ENCODE results near the gene SLC51A.

SLC51A gene

DNA sequence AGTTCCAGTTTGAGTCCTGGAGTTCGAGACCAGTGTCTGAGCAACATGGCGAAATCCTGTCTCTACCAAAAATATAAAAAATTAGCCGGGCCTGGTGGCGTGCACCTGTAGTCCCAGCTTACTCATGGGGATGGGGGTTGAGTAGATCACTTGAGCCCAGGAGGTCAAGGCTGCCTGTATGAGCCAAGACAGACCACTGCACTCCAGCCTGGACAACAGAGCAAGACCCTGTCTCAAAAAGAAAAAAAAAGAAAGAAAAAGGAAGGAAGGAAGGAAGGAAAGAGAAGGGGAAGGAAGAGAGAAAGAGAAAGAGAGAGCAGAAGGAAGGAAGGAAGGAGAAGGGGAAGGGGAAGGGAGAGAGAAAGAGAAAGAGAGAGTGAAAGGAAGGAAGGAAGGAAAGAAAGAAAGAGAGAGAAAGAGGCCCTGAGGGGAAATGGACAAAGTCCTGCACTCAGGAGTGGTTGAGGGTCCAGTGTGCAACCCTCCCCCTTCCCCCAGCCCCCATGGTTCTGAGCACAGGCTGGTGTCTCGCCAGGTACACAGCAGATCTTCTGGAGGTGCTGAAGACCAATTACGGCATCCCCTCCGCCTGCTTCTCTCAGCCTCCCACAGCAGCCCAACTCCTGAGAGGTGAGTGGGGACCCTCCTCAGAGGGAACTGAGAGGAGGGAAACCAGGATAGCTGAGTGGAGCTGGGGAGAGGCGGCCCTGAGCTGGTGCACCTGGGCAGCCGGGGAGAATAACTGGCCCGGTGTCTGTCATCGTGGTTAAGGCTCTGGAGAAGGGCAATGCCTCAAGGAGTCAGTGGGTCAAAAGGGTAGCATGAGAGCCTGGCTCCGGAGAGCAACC lies 1.2 kb downstream of the SLC51A start:
- TF ChIP-seq, protein P1, sequence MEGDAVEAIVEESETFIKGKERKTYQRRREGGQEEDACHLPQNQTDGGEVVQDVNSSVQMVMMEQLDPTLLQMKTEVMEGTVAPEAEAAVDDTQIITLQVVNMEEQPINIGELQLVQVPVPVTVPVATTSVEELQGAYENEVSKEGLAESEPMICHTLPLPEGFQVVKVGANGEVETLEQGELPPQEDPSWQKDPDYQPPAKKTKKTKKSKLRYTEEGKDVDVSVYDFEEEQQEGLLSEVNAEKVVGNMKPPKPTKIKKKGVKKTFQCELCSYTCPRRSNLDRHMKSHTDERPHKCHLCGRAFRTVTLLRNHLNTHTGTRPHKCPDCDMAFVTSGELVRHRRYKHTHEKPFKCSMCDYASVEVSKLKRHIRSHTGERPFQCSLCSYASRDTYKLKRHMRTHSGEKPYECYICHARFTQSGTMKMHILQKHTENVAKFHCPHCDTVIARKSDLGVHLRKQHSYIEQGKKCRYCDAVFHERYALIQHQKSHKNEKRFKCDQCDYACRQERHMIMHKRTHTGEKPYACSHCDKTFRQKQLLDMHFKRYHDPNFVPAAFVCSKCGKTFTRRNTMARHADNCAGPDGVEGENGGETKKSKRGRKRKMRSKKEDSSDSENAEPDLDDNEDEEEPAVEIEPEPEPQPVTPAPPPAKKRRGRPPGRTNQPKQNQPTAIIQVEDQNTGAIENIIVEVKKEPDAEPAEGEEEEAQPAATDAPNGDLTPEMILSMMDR (IDR thresholded peaks at IDR 0.05; ENCODE audit: low read length), result no peak
- TF ChIP-seq EZH2 (IDR thresholded peaks at IDR 0.05; ENCODE audit: borderline replicate concordance, low read length), result no peak
- Histone ChIP-seq H3K27me3 (ENCODE audit: insufficient read depth, low read length) (no peaks in the 10 kb centered on the region; the same call in 1 of the 2 replicates), H3F3A (ENCODE audit: insufficient read depth, low read length) (no peaks in the 10 kb centered on the region), H3K4me1 (ENCODE audit: insufficient read depth, low read length, severe bottlenecking) (peaks cover 12% of the 10 kb centered on the region), H3K27ac (ENCODE audit: low read depth, low read length, poor library complexity, severe bottlenecking) (no peak overlapping the region), H3K9me2 (ENCODE audit: low read depth, low read length) (no peaks in the 10 kb centered on the region), H3K4me2 (ENCODE audit: low read length) (no peak overlapping the region), H4K20me1 (ENCODE audit: insufficient read depth, low read length) (no peaks in the 10 kb centered on the region), H2AFZ (ENCODE audit: low read length) (no peak overlapping the region), H3K9me3 (ENCODE audit: low read length) (no peaks in the 10 kb centered on the region), H3K9ac (ENCODE audit: low read length) (no peak overlapping the region), H3K4me3 (ENCODE audit: low read depth, low read length, poor library complexity, severe bottlenecking) (no peak overlapping the region), H3K79me2 (ENCODE audit: insufficient read depth, low read length) (no peaks in the 10 kb centered on the region), H3K36me3 (ENCODE audit: insufficient read depth, low read length) (no peaks in the 10 kb centered on the region)

DNA sequence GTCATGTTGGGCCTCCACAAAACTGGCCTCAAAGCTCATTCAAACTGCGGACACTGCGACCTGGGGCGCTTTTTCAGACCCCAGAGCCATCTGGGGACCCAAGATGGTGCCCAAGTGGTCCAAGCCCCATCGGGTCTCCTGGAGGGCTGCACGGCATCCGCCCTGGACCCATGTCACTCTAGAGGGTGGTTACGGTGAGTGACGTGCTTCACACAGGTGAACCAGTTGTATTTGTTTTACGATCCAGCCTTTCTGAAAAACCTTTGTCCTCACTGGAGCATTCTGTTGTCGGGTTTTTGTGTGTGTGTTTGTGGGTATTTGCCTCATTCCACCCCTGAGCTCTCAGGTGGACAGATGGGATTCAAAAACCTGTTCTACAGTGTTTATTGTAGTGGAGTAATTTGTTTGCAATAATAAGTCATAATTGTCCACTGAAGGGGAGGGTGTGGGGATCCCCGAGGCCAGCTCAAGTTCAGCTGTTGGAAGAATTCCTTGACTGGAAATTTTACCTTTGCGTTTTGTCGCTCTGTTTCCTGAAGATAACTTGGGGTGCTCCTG lies 1.9 kb downstream of the SLC51A start:
- H3K4me2 ChIP-seq (ENCODE audit: low read length), result no peak overlapping the region
- H3K9me3 ChIP-seq (ENCODE audit: low read length), result no peaks in the 10 kb centered on the region
- no peak overlapping the region for H3K27ac ChIP-seq (ENCODE audit: low read depth, low read length, poor library complexity, severe bottlenecking)

DNA sequence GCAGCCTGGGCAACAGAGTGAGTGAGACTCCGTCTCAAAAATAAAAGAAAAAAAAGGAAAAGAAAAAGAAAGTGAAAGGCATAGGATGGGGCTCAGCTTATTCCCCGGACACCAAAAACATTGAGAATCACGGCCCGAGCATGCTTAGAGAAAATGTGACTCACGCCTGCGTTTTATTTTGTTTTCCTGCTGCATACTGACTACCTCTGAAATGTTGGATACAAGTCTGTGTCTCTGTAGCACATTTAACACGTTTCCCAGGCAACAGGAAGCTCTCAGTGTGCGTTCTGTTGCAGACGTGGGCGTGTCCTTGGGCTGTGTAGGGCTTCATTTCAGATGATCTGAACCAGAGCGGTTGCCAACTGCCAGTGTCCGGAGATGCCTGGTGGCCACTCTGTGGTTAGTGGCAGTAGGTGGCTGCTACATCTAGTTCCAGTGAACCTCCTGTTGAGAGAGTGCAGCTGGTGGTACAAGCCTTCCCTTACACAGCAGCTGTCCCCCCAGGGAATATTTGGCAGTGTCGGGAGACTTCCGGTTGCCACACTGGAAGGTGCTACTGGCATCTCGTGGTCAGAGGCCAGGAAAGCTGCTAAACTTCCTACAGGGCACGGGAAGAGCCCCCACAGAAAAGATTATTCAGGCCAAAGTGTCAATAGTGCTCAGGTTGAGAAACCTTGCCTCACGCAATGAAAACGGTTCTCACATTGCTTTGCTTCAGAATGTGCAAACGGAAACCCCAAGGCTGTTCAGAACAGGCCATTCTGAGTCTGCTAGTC lies 3.0 kb downstream of the SLC51A start:
- H3K4me3 ChIP-seq (ENCODE audit: low read depth, low read length, poor library complexity, severe bottlenecking), result peak overlapping the region; percentile 37
- TF ChIP-seq, protein P1 (IDR thresholded peaks at IDR 0.05; ENCODE audit: low read length), result no peak
- no peak for TF ChIP-seq EZH2 (IDR thresholded peaks at IDR 0.05; ENCODE audit: borderline replicate concordance, low read length)
- H2AFZ ChIP-seq (ENCODE audit: low read length), result no peak overlapping the region
- H3K9ac ChIP-seq (ENCODE audit: low read length), result no peak overlapping the region
- peaks cover 12% of the 10 kb centered on the region for H3K4me1 ChIP-seq (ENCODE audit: insufficient read depth, low read length, severe bottlenecking)
- no peaks in the 10 kb centered on the region for H3K79me2 ChIP-seq (ENCODE audit: insufficient read depth, low read length)
- no peaks in the 10 kb centered on the region for H3K9me2 ChIP-seq (ENCODE audit: low read depth, low read length)
- H4K20me1 ChIP-seq (ENCODE audit: insufficient read depth, low read length), result no peaks in the 10 kb centered on the region
- H3K9me3 ChIP-seq (ENCODE audit: low read length), result no peaks in the 10 kb centered on the region
- no peaks in the 10 kb centered on the region for H3F3A ChIP-seq (ENCODE audit: insufficient read depth, low read length)
- H3K27me3 ChIP-seq (ENCODE audit: insufficient read depth, low read length), result peaks cover 8% of the 10 kb centered on the region; the same call in 1 of the 2 replicates
- H3K36me3 ChIP-seq (ENCODE audit: insufficient read depth, low read length), result no peaks in the 10 kb centered on the region
- peak overlapping the region; percentile 57 for H3K4me2 ChIP-seq (ENCODE audit: low read length)
- no peak overlapping the region for H3K27ac ChIP-seq (ENCODE audit: low read depth, low read length, poor library complexity, severe bottlenecking)

More for the DNA sequence above, 1.9 kb downstream of the SLC51A start:
- H3K36me3 ChIP-seq (ENCODE audit: insufficient read depth, low read length), result no peaks in the 10 kb centered on the region
- no peak overlapping the region for H3K4me3 ChIP-seq (ENCODE audit: low read depth, low read length, poor library complexity, severe bottlenecking)
- no peaks in the 10 kb centered on the region for H3K79me2 ChIP-seq (ENCODE audit: insufficient read depth, low read length)
- no peaks in the 10 kb centered on the region for H4K20me1 ChIP-seq (ENCODE audit: insufficient read depth, low read length)
- no peak overlapping the region for H3K9ac ChIP-seq (ENCODE audit: low read length)
- no peak for TF ChIP-seq EZH2 (IDR thresholded peaks at IDR 0.05; ENCODE audit: borderline replicate concordance, low read length)
- TF ChIP-seq, protein P1 (IDR thresholded peaks at IDR 0.05; ENCODE audit: low read length), result no peak
- H3K27me3 ChIP-seq (ENCODE audit: insufficient read depth, low read length), result peaks cover 6% of the 10 kb centered on the region; the same call in 1 of the 2 replicates
- H2AFZ ChIP-seq (ENCODE audit: low read length), result no peak overlapping the region
- H3K4me1 ChIP-seq (ENCODE audit: insufficient read depth, low read length, severe bottlenecking), result peaks cover 12% of the 10 kb centered on the region
- no peaks in the 10 kb centered on the region for H3K9me2 ChIP-seq (ENCODE audit: low read depth, low read length)
- no peaks in the 10 kb centered on the region for H3F3A ChIP-seq (ENCODE audit: insufficient read depth, low read length)

Data from OCI-LY1 (cell line).